HepG2 (cell line): ENCODE data around the gene SPDYE4. TPM values are rescaled to one million over a fixed set of nuclear protein-coding genes. Genes with fewer than 3 reads are reported as not detected.

Experiments used
- ATAC-seq: fragments of 200-7000 bp; cut with Tn5 transposase; 3 replicates; pipeline ENCODE4 v1.9.1; 2020; ENCODE audit warnings: mild to moderate bottlenecking, moderate library complexity
- BruUV-seq: library from RNA; stranded (reverse); fragments of 400-500 nt; replicated peaks from 2 replicates; lab custom pipeline; 2021; lab: Mats Ljungman, UMichigan
- CTCF ChIA-PET: fragments of 300-600 bp; formaldehyde crosslinking; extraction: SDS; loops from one replicate; lab custom pipeline; 2021; ENCODE audit warnings: low total read pairs, inconsistent platforms, low intra/inter-chr PET ratio; lab: Yijun Ruan, JAX
- POLR2A ChIA-PET: fragments of 350-600 bp; sonication (Branson Sonifier 250); formaldehyde crosslinking; loops from one replicate; lab custom pipeline; 2020; ENCODE audit warnings: antibody characterized with exemption, inconsistent platforms; lab: Yijun Ruan, JAX
- DNase-seq: peaks from one replicate; pipeline ENCODE4 v3.0.0-alpha.2; 2015; ENCODE audit warnings: low spot score
- FAIRE-seq: peaks from 3 replicates; lab custom pipeline; 2011; peaks lifted over from hg19 to GRCh38; lab: Jason Lieb, UNC
- H2AFZ ChIP-seq: one replicate; pipeline ENCODE4 v1.6.1; 2011; ENCODE audit warnings: low read length, inconsistent platforms
- H3K27ac ChIP-seq: fragments of 300-600 bp; 3 replicates; pipeline ENCODE4 v1.8.0; 2011; ENCODE audit warnings: mixed run types, mild to moderate bottlenecking, mixed read lengths, low read length, inconsistent platforms; ENCODE audit not compliant: insufficient read depth; ENCODE audit errors: extremely low read length
- H3K27me3 ChIP-seq, 2 experiments: fragments of 200-600 bp in 1 of 2; 2 replicates in 1 of 2; 3 replicates in 1 of 2; pipeline versions ENCODE4 v1.6.0 to v1.8.0; 2011; ENCODE audit warnings: low read length in 2 of 2, mild to moderate bottlenecking in 2 of 2, moderate library complexity in 2 of 2, inconsistent platforms in 1 of 2; ENCODE audit not compliant: insufficient read depth in 2 of 2, control insufficient read depth in 1 of 2
- H3K36me3 ChIP-seq, 2 experiments: fragments of 200-600 bp in 1 of 2; replicated peaks in 1 of 2; 2 replicates in 1 of 2; 3 replicates in 1 of 2; pipeline versions ENCODE4 v1.5.1 to v1.8.0; 2011; ENCODE audit warnings: low read length in 2 of 2, inconsistent platforms in 1 of 2; ENCODE audit not compliant: insufficient read depth in 2 of 2, control insufficient read depth in 1 of 2
- H3K4me1 ChIP-seq: 2 replicates; pipeline ENCODE4 v1.5.1; 2012; ENCODE audit warnings: low read length, inconsistent platforms; ENCODE audit not compliant: insufficient read depth
- H3K4me2 ChIP-seq: 2 replicates; pipeline ENCODE4 v1.6.0; 2011; ENCODE audit warnings: low read depth, low read length, inconsistent platforms
- H3K4me3 ChIP-seq, 3 experiments: fragments of 200-600 bp in 1 of 3; sonication (generic), shearing (Covaris generic) in 1 of 3; replicated peaks in 1 of 3; 2 replicates each; pipeline ENCODE4 v1.5.1; 2011 to 2016; ENCODE audit warnings: low read length in 3 of 3, inconsistent platforms in 2 of 3, low read depth in 2 of 3, mild to moderate bottlenecking in 2 of 3, control low read depth in 1 of 3, mixed read lengths in 1 of 3; ENCODE audit not compliant: insufficient read depth in 1 of 3
- H3K79me2 ChIP-seq: one replicate; pipeline ENCODE4 v1.6.1; 2011; ENCODE audit warnings: low read length, inconsistent platforms; ENCODE audit not compliant: insufficient read depth
- H3K9ac ChIP-seq: 2 replicates; pipeline ENCODE4 v1.6.0; 2011; ENCODE audit warnings: mild to moderate bottlenecking, low read depth, low read length, inconsistent platforms; ENCODE audit not compliant: insufficient read depth
- H3K9me3 ChIP-seq: 2 replicates; pipeline ENCODE4 v1.5.1; 2012; ENCODE audit warnings: mild to moderate bottlenecking, low read length
- H4K20me1 ChIP-seq: 2 replicates; pipeline ENCODE4 v1.6.0; 2011; ENCODE audit warnings: inconsistent platforms, mild to moderate bottlenecking, low read length, moderate library complexity; ENCODE audit not compliant: insufficient read depth
- CREBL2 ChIP-seq: sonication (generic); formaldehyde crosslinking; IDR thresholded peaks from 2 replicates; pipeline ENCODE4 v1.8.1; 2023; ENCODE audit warnings: missing genetic modification reagents, mild to moderate bottlenecking, borderline replicate concordance
- GPN1 ChIP-seq: sonication (generic); formaldehyde crosslinking; IDR thresholded peaks from 2 replicates; pipeline ENCODE4 v1.5.1; 2020; ENCODE audit warnings: missing genetic modification reagents, borderline replicate concordance
- HMG20A ChIP-seq: IDR thresholded peaks from 2 replicates; pipeline ENCODE4 v1.6.1; 2016; ENCODE audit warnings: borderline replicate concordance
- KMT2A ChIP-seq: sonication (generic); formaldehyde crosslinking; IDR thresholded peaks from 2 replicates; pipeline ENCODE4 v1.4.0; 2020; ENCODE audit warnings: missing genetic modification reagents
- MXD4 ChIP-seq: IDR thresholded peaks from 2 replicates; pipeline ENCODE4 v1.6.1; 2016; ENCODE audit warnings: mild to moderate bottlenecking, missing biosample characterization, missing genetic modification reagents
- NONO ChIP-seq, 2 experiments: fragments of 450-650 bp in 1 of 2; sonication (generic) in 1 of 2; formaldehyde crosslinking in 1 of 2; IDR thresholded peaks in 1 of 2; conservative IDR thresholded peaks in 1 of 2; 2 replicates each; pipeline versions ENCODE4 v1.6.1 to v1.8.0; 2017 to 2022; ENCODE audit warnings: mild to moderate bottlenecking in 1 of 2, missing genetic modification reagents in 1 of 2, moderate library complexity in 1 of 2
- PBX2 ChIP-seq: IDR thresholded peaks from 2 replicates; pipeline ENCODE4 v1.6.1; 2016; ENCODE audit warnings: control low read depth
- PITX1 ChIP-seq: sonication (generic); formaldehyde crosslinking; IDR thresholded peaks from 2 replicates; pipeline ENCODE4 v1.5.1; 2020; ENCODE audit warnings: mild to moderate bottlenecking, missing genetic modification reagents
- SRF ChIP-seq: IDR thresholded peaks from 2 replicates; pipeline ENCODE4 v1.6.1; 2011; ENCODE audit warnings: mild to moderate bottlenecking, low read depth, low read length, moderate library complexity
- TERF1 ChIP-seq: sonication (generic); formaldehyde crosslinking; IDR thresholded peaks from 2 replicates; pipeline ENCODE4 v1.8.0; 2022; ENCODE audit warnings: mild to moderate bottlenecking, missing genetic modification reagents, moderate library complexity
- ZIK1 ChIP-seq: sonication (generic); formaldehyde crosslinking; IDR thresholded peaks from 2 replicates; pipeline ENCODE4 v1.5.0; 2020; ENCODE audit warnings: mild to moderate bottlenecking, low read depth, missing genetic modification reagents, borderline replicate concordance
- ZNF225 ChIP-seq: sonication (generic); formaldehyde crosslinking; IDR thresholded peaks from 2 replicates; pipeline ENCODE4 v1.4.0; 2020; ENCODE audit warnings: mild to moderate bottlenecking, missing genetic modification reagents
- ZNF367 ChIP-seq: sonication (generic); formaldehyde crosslinking; IDR thresholded peaks from 2 replicates; pipeline ENCODE4 v1.4.0; 2020; ENCODE audit warnings: missing genetic modification reagents, borderline replicate concordance
- ZNF775 ChIP-seq: sonication (generic); formaldehyde crosslinking; IDR thresholded peaks from 2 replicates; pipeline ENCODE4 v1.4.0; 2020; ENCODE audit warnings: missing genetic modification reagents, mild to moderate bottlenecking, moderate library complexity, borderline replicate concordance
- ZSCAN30 ChIP-seq: sonication (generic); formaldehyde crosslinking; IDR thresholded peaks from 2 replicates; pipeline ENCODE4 v1.5.0; 2020; ENCODE audit warnings: mild to moderate bottlenecking, missing genetic modification reagents
- WGBS: methylation state at CpG from one replicate; pipeline ENCODE4 v1.1.6; 2017; ENCODE audit warnings: low lambda C conversion rate; 5-methylcytosine and 5-hydroxymethylcytosine counted together
- in situ Hi-C: cut with HindIII; loops from 2 replicates; pipeline ENCODE4 v1.10.0; 2017; ENCODE audit warnings: low pct_unique_long_range_greater_than_20kb; ENCODE audit not compliant: extremely low pct_ligation_motif_present
- intact Hi-C: fragments of 100-400 bp; cut with micrococcal nuclease; formaldehyde crosslinking; loops from one replicate; pipeline ENCODE4 v1.10.0; 2022; ENCODE audit not compliant: unreplicated experiment
- polyA plus RNA-seq, 8 experiments: library from polyadenylated mRNA; depleted of rRNA in 3 of 8; stranded (reverse) in 7 of 8; unstranded in 1 of 8; fragments of >200 nt; fragmentation: Illumina TruSeq in 4 of 8; extraction: Trizol in 4 of 8; gene quantifications; 2 replicates each; pipeline versions ENCODE4 v1.2.1 to v1.2.3, GENCODE V29; 2011 to 2016; ENCODE audit warnings: low read depth in 4 of 8, missing spikeins in 1 of 8, mixed read lengths in 1 of 8; ENCODE audit not compliant: insufficient read depth in 1 of 8
- total RNA-seq, 5 experiments: library from RNA; depleted of rRNA; stranded (reverse); fragments of >200 nt; fragmentation: Illumina TruSeq; extraction: Trizol; gene quantifications; 2 replicates each; pipeline ENCODE4 v1.2.3, GENCODE V29; 2016; ENCODE audit warnings: low read depth in 1 of 5
- TF ChIP-seq, protein P1 (sequence below): sonication (generic); formaldehyde crosslinking; IDR thresholded peaks from 2 replicates; pipeline ENCODE4 v1.5.0; 2020; ENCODE audit warnings: missing genetic modification reagents, mild to moderate bottlenecking, borderline replicate concordance
- TF ChIP-seq, protein P2 (sequence below): IDR thresholded peaks from 2 replicates; pipeline ENCODE4 v1.6.1; 2016; ENCODE audit warnings: mild to moderate bottlenecking
- TF ChIP-seq, protein P3 (sequence below): sonication (generic); formaldehyde crosslinking; IDR thresholded peaks from 2 replicates; pipeline ENCODE4 v1.9.0; 2022; ENCODE audit warnings: low read depth, missing genetic modification reagents

SPDYE4 gene
- total and polyA plus RNA-seq, 2 of the 13 experiments (the other 11 are each of a cell fraction or from before 2014, with no cell fraction given), result not detected

- no peaks in the 10 kb centered on the region for H3K36me3 ChIP-seq
- H2AFZ ChIP-seq, result no peak overlapping the region
- no peak overlapping the region for H3K4me3 ChIP-seq
- H3K79me2 ChIP-seq, result no peaks in the 10 kb centered on the region
- no peak for ATAC-seq
- CTCF ChIA-PET, result no interaction called here
- H3K9me3 ChIP-seq, result no peaks in the 10 kb centered on the region
- no peak overlapping the region for H3K9ac ChIP-seq
- intact Hi-C loops, result no loop called here
- no peaks in the 10 kb centered on the region for H4K20me1 ChIP-seq
- no peak overlapping the region for H3K27ac ChIP-seq
- no TSS peak for BruUV-seq
- FAIRE-seq, result no peak
- no peak for DNase-seq
- WGBS, result 27% methylated on average over 7 of the region's 7 CpGs
- peaks cover 18% of the 10 kb centered on the region for H3K4me1 ChIP-seq
- H3K27me3 ChIP-seq, result peaks cover 0 to 8% of the 10 kb centered on the region in 2 experiments; a peak in 2 of 5 replicates
- TF ChIP-seq KMT2A, result no peak
- TF ChIP-seq MXD4 (CRISPR knock-in tag), result no peak
- TF ChIP-seq, protein P1, sequence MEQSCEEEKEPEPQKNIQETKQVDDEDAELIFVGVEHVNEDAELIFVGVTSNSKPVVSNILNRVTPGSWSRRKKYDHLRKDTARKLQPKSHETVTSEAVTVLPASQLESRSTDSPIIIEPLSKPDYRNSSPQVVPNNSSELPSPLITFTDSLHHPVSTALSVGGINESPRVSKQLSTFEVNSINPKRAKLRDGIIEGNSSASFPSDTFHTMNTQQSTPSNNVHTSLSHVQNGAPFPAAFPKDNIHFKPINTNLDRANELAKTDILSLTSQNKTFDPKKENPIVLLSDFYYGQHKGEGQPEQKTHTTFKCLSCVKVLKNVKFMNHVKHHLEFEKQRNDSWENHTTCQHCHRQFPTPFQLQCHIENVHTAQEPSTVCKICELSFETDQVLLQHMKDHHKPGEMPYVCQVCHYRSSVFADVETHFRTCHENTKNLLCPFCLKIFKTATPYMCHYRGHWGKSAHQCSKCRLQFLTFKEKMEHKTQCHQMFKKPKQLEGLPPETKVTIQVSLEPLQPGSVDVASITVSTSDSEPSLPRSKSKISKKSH (CRISPR knock-in tag), result no peak
- TF ChIP-seq, protein P2, sequence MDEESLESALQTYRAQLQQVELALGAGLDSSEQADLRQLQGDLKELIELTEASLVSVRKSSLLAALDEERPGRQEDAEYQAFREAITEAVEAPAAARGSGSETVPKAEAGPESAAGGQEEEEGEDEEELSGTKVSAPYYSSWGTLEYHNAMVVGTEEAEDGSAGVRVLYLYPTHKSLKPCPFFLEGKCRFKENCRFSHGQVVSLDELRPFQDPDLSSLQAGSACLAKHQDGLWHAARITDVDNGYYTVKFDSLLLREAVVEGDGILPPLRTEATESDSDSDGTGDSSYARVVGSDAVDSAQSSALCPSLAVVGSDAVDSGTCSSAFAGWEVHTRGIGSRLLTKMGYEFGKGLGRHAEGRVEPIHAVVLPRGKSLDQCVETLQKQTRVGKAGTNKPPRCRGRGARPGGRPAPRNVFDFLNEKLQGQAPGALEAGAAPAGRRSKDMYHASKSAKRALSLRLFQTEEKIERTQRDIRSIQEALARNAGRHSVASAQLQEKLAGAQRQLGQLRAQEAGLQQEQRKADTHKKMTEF (CRISPR knock-in tag), result no peak
- TF ChIP-seq ZSCAN30 (CRISPR knock-in tag), result no peak
- TF ChIP-seq ZIK1, result no peak
- no peak for TF ChIP-seq GPN1
- TF ChIP-seq ZNF775 (CRISPR knock-in tag), result no peak
- no peak for TF ChIP-seq CREBL2 (CRISPR knock-in tag)
- no peak for TF ChIP-seq NONO (IDR thresholded peaks at IDR 0.05)
- TF ChIP-seq NONO (CRISPR knock-in tag; conservative IDR thresholded peaks at IDR 0.05), result no peak
- TF ChIP-seq, protein P3, sequence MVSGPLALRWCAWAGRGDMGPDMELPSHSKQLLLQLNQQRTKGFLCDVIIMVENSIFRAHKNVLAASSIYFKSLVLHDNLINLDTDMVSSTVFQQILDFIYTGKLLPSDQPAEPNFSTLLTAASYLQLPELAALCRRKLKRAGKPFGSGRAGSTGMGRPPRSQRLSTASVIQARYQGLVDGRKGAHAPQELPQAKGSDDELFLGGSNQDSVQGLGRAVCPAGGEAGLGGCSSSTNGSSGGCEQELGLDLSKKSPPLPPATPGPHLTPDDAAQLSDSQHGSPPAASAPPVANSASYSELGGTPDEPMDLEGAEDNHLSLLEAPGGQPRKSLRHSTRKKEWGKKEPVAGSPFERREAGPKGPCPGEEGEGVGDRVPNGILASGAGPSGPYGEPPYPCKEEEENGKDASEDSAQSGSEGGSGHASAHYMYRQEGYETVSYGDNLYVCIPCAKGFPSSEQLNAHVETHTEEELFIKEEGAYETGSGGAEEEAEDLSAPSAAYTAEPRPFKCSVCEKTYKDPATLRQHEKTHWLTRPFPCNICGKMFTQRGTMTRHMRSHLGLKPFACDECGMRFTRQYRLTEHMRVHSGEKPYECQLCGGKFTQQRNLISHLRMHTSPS (CRISPR knock-in tag), result no peak
- TF ChIP-seq HMG20A, result no peak
- no peak for TF ChIP-seq SRF
- TF ChIP-seq PITX1, result no peak
- TF ChIP-seq PBX2 (CRISPR knock-in tag), result no peak
- no peak for TF ChIP-seq TERF1 (CRISPR knock-in tag)
- TF ChIP-seq ZNF367 (CRISPR knock-in tag), result no peak
- no peak for TF ChIP-seq ZNF225 (CRISPR knock-in tag)
- no peak overlapping the region for H3K4me2 ChIP-seq
- in situ Hi-C loops, result no loop called here
- POLR2A ChIA-PET, result no interaction called here
These were observed 55.3 kb downstream of the SPDYE4 start for GRCh38 chr17:8703001-8703400.
